Measurements from ENCODE around the gene MBD1.

The MBD1 gene

GRCh38 chr18:50273203-50274043 is 7.9 kb downstream of the MBD1 start:
- H3K4me3 ChIP-seq (replicated peaks; ENCODE audit: low read depth, low read length) = no peak overlapping the region
- DNase-seq (ENCODE audit: extremely low read depth, low read depth) = no peak
- no peak for TF ChIP-seq CTCF (IDR thresholded peaks at IDR 0.05; ENCODE audit: low read depth, low read length, missing control alignments)

- no peak for TF ChIP-seq CTCF (IDR thresholded peaks at IDR 0.05; ENCODE audit: low read depth, low read length, missing control alignments)
- no peak for DNase-seq (ENCODE audit: extremely low read depth, low read depth)
- no peak overlapping the region for H3K4me3 ChIP-seq (replicated peaks; ENCODE audit: low read depth, low read length)
Measured at GRCh38 chr18:50272568-50272967, 8.8 kb downstream of the MBD1 start.

GRCh38 chr18:50268022-50268747 is 13.1 kb downstream of the MBD1 start:
- peak overlapping the region; percentile 19; the same call in 1 of the 2 replicates for H3K4me3 ChIP-seq (replicated peaks; ENCODE audit: low read depth, low read length)
- DNase-seq (ENCODE audit: extremely low read depth, low read depth) = no peak
- peak; percentile 69 for TF ChIP-seq CTCF (IDR thresholded peaks at IDR 0.05; ENCODE audit: low read depth, low read length, missing control alignments)

GRCh38 chr18:50266248-50266704 is 15.0 kb downstream of the MBD1 start, which contains the start of gene CFAP53:
Gene CFAP53 (minus strand): TSS chr18:50266495. CDS start chr18:50266404, 91 bp downstream.
- no peak for TF ChIP-seq CTCF (IDR thresholded peaks at IDR 0.05; ENCODE audit: low read depth, low read length, missing control alignments)
- peak within 1 kb of the TSS; percentile 58 for H3K4me3 ChIP-seq (replicated peaks; ENCODE audit: low read depth, low read length)
- peak; percentile 59 for DNase-seq (ENCODE audit: extremely low read depth, low read depth)

GRCh38 chr18:50262977-50263376 is 18.3 kb downstream of the MBD1 start:
- no peak for TF ChIP-seq CTCF (IDR thresholded peaks at IDR 0.05; ENCODE audit: low read depth, low read length, missing control alignments)
- no peak for DNase-seq (ENCODE audit: extremely low read depth, low read depth)
- H3K4me3 ChIP-seq (replicated peaks; ENCODE audit: low read depth, low read length) = no peak overlapping the region

- H3K4me3 ChIP-seq (replicated peaks; ENCODE audit: low read depth, low read length) = no peak overlapping the region
- TF ChIP-seq CTCF (IDR thresholded peaks at IDR 0.05; ENCODE audit: low read depth, low read length, missing control alignments) = no peak
- no peak for DNase-seq (ENCODE audit: extremely low read depth, low read depth)
Measured at GRCh38 chr18:50250935-50251334, 30.4 kb downstream of the MBD1 start.
